Measurements from ENCODE around the gene PLOD1.
"Not testable (repeated sequence)": the region's sequence is repeated elsewhere in the genome, so short reads cannot be mapped to it uniquely, and the experiment has no call there.

Gene PLOD1

GRCh38 chr1:11912482-11913216 lies 21.9 kb upstream of the PLOD1 start:
- not testable (repeated sequence) for DNase-seq (ENCODE audit: low spot score)

- no peak for DNase-seq (ENCODE audit: low spot score)
These were observed 21.2 kb upstream of the PLOD1 start for GRCh38 chr1:11913291-11913690.

GRCh38 chr1:11914024-11914423 lies 20.5 kb upstream of the PLOD1 start:
- no peak for DNase-seq (ENCODE audit: low spot score)

- DNase-seq (ENCODE audit: low spot score), result no peak
These were observed 15.6 kb upstream of the PLOD1 start for GRCh38 chr1:11918799-11919519.

- DNase-seq (ENCODE audit: low spot score), result no peak
These were observed 14.9 kb upstream of the PLOD1 start for GRCh38 chr1:11919621-11920020.

GRCh38 chr1:11920239-11920903 lies 14.1 kb upstream of the PLOD1 start:
- DNase-seq (ENCODE audit: low spot score), result no peak

GRCh38 chr1:11921022-11921421 lies 13.5 kb upstream of the PLOD1 start:
- no peak for DNase-seq (ENCODE audit: low spot score)

GRCh38 chr1:11923069-11923826 lies 11.3 kb upstream of the PLOD1 start:
- DNase-seq (ENCODE audit: low spot score), result no peak

- no peak for DNase-seq (ENCODE audit: low spot score)
These were observed 10.7 kb upstream of the PLOD1 start for GRCh38 chr1:11923827-11924113.

GRCh38 chr1:11924334-11925195 lies 10.0 kb upstream of the PLOD1 start:
- no peak for DNase-seq (ENCODE audit: low spot score)

- DNase-seq (ENCODE audit: low spot score), result not testable (repeated sequence)
These were observed 9.2 kb upstream of the PLOD1 start for GRCh38 chr1:11925196-11925937.

- no peak for DNase-seq (ENCODE audit: low spot score)
These were observed 8.6 kb upstream of the PLOD1 start for GRCh38 chr1:11925938-11926292.

- DNase-seq (ENCODE audit: low spot score), result no peak
These were observed 6.5 kb upstream of the PLOD1 start for GRCh38 chr1:11927866-11928592.

- peak; percentile 55 for DNase-seq (ENCODE audit: low spot score)
These were observed 4.7 kb upstream of the PLOD1 start for GRCh38 chr1:11929849-11930248.

- DNase-seq (ENCODE audit: low spot score), result peak; percentile 94
These were observed 3.7 kb upstream of the PLOD1 start for GRCh38 chr1:11930571-11931445.

- no peak for DNase-seq (ENCODE audit: low spot score)
These were observed 2.7 kb upstream of the PLOD1 start for GRCh38 chr1:11931845-11932244.

GRCh38 chr1:11935057-11935412 lies 518 bp downstream of the PLOD1 start:
- DNase-seq (ENCODE audit: low spot score), result no peak

- DNase-seq (ENCODE audit: low spot score), result not testable (repeated sequence)
These were observed 1.2 kb downstream of the PLOD1 start for GRCh38 chr1:11935733-11936132.
